ENCODE results near the gene TRPV5.

The TRPV5 gene

DNA sequence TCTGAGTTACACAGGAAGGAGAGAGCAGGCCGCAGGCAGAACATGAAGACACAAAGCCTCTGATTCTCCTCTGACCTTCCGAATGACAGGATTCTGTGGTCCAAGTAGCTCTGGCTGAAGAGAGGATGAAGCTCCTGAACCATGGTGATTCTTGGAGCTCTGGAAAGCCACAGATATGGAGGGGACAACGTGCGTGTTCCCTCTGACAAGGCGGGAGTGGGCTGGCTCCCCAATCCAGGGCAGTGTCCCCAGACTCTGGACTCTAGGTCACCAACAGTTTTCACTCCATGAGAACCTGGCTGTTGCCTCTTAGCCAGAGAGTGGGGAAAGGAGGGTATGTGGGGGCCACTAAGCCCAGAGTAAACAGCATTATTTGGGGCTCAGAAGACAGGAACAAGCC, 40.6 kb downstream of the TRPV5 start:
- H3K36me3 Mint-ChIP-seq (ENCODE audit: low read depth), result no peaks in the 10 kb centered on the region
- H3K27me3 Mint-ChIP-seq (ENCODE audit: low read depth), result peaks cover 3% of the 10 kb centered on the region
- H3K27ac Mint-ChIP-seq, result no peak overlapping the region
- TF ChIP-seq, protein P1, sequence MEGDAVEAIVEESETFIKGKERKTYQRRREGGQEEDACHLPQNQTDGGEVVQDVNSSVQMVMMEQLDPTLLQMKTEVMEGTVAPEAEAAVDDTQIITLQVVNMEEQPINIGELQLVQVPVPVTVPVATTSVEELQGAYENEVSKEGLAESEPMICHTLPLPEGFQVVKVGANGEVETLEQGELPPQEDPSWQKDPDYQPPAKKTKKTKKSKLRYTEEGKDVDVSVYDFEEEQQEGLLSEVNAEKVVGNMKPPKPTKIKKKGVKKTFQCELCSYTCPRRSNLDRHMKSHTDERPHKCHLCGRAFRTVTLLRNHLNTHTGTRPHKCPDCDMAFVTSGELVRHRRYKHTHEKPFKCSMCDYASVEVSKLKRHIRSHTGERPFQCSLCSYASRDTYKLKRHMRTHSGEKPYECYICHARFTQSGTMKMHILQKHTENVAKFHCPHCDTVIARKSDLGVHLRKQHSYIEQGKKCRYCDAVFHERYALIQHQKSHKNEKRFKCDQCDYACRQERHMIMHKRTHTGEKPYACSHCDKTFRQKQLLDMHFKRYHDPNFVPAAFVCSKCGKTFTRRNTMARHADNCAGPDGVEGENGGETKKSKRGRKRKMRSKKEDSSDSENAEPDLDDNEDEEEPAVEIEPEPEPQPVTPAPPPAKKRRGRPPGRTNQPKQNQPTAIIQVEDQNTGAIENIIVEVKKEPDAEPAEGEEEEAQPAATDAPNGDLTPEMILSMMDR (IDR thresholded peaks at IDR 0.05; ENCODE audit: unreplicated experiment in 3 of 3), result no peak
- H3K9me3 Mint-ChIP-seq, result no peaks in the 10 kb centered on the region
- H3K4me1 Mint-ChIP-seq, result no peaks in the 10 kb centered on the region
- no peak overlapping the region for H3K4me3 Mint-ChIP-seq

DNA sequence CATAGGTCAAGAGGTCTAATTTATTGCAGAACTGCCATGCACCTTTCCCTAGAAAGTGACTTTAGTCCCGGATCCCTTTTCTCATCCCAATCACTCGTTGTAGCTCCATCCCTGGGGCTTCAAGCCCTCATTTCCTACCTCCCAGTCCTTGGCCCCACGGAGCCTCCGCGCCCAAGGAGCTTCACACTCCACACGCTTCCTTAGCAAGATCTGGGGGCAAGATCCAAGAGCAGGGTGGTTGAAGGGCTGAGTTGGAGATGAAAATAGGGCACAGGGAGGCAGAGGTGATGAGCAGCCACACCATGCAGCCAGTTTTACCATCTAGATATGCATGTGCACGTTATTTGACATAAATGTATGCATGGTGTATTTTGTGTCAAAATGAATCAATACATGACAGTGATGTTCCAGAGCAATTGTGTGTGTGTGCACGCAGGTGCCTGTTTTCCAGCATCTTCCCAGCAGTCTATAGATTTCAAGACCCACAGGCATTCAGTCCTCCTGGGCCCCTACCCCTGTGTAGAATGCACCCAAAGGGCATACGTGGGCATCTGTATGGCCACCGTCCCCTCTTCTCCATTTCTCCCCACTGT, 42.0 kb downstream of the TRPV5 start:
- Mint-ChIP-seq H3K27me3 (ENCODE audit: low read depth) (peaks cover 3% of the 10 kb centered on the region), H3K36me3 (ENCODE audit: low read depth) (no peaks in the 10 kb centered on the region), H3K4me1 (no peaks in the 10 kb centered on the region), H3K9me3 (no peaks in the 10 kb centered on the region), H3K4me3 (no peak overlapping the region), H3K27ac (no peak overlapping the region)
- TF ChIP-seq, protein P1 (IDR thresholded peaks at IDR 0.05; ENCODE audit: unreplicated experiment in 3 of 3), result no peak

DNA sequence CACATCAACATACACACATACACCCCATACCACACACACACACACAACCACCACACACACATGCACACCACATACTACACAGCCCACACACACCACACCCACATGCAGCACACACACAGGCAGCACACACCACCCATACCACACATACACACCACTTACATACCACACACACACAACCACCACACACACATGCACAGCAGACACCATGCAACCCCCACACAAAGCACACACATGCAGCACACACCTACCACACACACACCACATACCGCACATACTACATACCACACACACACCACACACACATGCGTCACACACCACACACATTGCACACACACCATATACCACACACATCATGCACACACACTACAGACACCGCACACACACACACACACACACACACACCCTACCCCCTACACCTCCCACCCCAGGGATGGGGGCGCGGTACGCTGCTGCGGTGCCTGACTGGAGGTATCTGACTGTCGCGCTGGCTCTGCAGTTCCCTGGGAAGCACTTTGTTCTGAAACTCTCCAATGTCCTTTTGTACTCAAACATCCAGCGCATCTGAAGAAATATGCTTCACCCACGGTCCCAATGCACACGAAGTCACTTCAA, 42.6 kb downstream of the TRPV5 start:
- H3K27ac Mint-ChIP-seq, result no peak overlapping the region
- H3K9me3 Mint-ChIP-seq, result no peaks in the 10 kb centered on the region
- peaks cover 3% of the 10 kb centered on the region for H3K27me3 Mint-ChIP-seq (ENCODE audit: low read depth)
- no peak overlapping the region for H3K4me3 Mint-ChIP-seq
- TF ChIP-seq, protein P1 (IDR thresholded peaks at IDR 0.05; ENCODE audit: unreplicated experiment in 3 of 3), result no peak
- H3K4me1 Mint-ChIP-seq, result no peaks in the 10 kb centered on the region
- H3K36me3 Mint-ChIP-seq (ENCODE audit: low read depth), result no peaks in the 10 kb centered on the region

DNA sequence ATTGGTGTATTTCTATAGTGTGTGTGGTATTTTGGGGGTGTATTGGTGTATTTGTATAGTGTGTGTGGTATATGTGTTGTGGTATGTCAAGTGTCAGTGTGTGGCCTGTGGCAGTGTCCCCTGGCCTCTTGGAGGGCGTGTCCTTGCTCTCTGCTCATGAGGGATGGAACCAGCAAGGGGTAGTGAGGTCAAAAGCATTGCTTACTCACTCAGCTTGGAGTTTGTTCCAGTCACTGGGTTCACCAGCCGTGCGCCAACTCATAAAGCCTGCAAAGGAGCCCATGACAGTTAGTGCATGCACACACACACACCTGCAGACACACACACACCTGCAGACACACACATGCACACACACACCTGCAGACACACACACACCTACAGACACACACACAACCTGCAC, 43.7 kb downstream of the TRPV5 start:
- Mint-ChIP-seq H3K27ac (no peak overlapping the region), H3K4me3 (no peak overlapping the region), H3K27me3 (ENCODE audit: low read depth) (peaks cover 3% of the 10 kb centered on the region), H3K9me3 (no peaks in the 10 kb centered on the region), H3K36me3 (ENCODE audit: low read depth) (no peaks in the 10 kb centered on the region), H3K4me1 (no peaks in the 10 kb centered on the region)
- TF ChIP-seq, protein P1 (IDR thresholded peaks at IDR 0.05; ENCODE audit: unreplicated experiment in 3 of 3), result no peak

DNA sequence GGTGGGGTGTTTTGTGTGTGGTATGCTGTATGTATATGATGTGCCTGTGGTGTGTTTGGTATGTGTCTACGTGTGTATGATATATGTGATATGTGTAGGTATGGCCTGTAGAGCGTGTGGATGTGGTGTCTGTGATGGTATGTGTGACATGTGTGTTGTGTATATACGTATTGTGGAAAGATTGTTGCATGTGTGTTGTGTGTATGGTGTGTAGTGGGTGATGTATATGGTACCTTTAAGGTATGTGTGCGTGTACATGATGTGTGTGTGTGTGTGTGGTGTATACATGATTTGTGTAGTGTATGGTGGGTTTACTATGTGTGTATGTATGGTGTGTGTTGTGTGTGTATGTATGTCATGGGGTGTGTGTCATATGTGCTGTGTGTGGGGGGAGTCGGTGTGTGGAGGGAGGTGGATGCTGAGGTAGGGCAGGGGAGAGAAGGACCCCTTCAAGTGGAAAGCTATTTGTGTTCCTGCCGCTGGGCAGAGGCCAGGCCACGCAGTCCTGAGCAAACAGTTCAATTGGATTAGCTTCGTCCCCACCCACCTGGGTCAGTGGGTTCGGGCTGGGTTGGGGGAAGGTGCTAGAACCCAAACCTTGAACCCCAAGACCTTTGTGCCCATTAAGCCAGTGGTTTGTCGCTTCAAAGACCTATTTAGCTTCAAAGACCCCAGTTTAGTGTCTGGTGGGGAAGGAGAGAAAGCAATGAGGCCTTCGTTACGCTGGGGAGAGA, 46.1 kb downstream of the TRPV5 start:
- H3K4me1 Mint-ChIP-seq, result no peaks in the 10 kb centered on the region
- H3K36me3 Mint-ChIP-seq (ENCODE audit: low read depth), result no peaks in the 10 kb centered on the region
- H3K9me3 Mint-ChIP-seq, result no peaks in the 10 kb centered on the region

More for the DNA sequence above, 46.1 kb downstream of the TRPV5 start:
- Mint-ChIP-seq H3K4me3 (no peak overlapping the region), H3K27ac (peak overlapping the region in 1 of 3 experiments; percentile 13), H3K27me3 (ENCODE audit: low read depth) (peaks cover 3% of the 10 kb centered on the region)
- TF ChIP-seq, protein P1 (IDR thresholded peaks at IDR 0.05; ENCODE audit: unreplicated experiment in 3 of 3), result no peak

Data from nephron (organoid).